Measurements from ENCODE around the gene POC1A. TPM values are rescaled to one million over a fixed set of nuclear protein-coding genes. Genes with fewer than 3 reads are reported as not detected.

POC1A gene
- total RNA-seq, 1 experiment from 2014 or later = 29.0 TPM

GRCh38 chr3:52172262-52172757 is 18.1 kb upstream of the POC1A start:
- TF ChIP-seq CTCF (conservative IDR thresholded peaks at IDR 0.05) = no peak
- H3K4ac ChIP-seq (ENCODE audit: low read depth, low read length) = no peak overlapping the region
- no peaks in the 10 kb centered on the region for H3K9me3 ChIP-seq (ENCODE audit: control insufficient read depth, low read depth, low read length)
- H3K27ac ChIP-seq (ENCODE audit: insufficient read length, low read depth, low read length) = no peak overlapping the region
- H3T11ph ChIP-seq (ENCODE audit: low read length) = no peak overlapping the region
- no peaks in the 10 kb centered on the region for H3K27me3 ChIP-seq (ENCODE audit: insufficient read depth, low read length)
- H4K20me1 ChIP-seq (ENCODE audit: control insufficient read depth, insufficient read depth, insufficient read length) = no peaks in the 10 kb centered on the region
- H3K9ac ChIP-seq (ENCODE audit: extremely low read depth, insufficient read length, low read length) = no peak overlapping the region
- H2BK15ac ChIP-seq (ENCODE audit: low read depth, low read length) = no peak overlapping the region
- H3K18ac ChIP-seq (ENCODE audit: insufficient read length, low read depth, low read length) = no peak overlapping the region
- H2AK5ac ChIP-seq (ENCODE audit: insufficient read length, low read length) = no peak overlapping the region
- H3K79me1 ChIP-seq (ENCODE audit: insufficient read depth, low read depth, low read length, poor library complexity, severe bottlenecking) = no peaks in the 10 kb centered on the region
- H3K4me2 ChIP-seq (ENCODE audit: insufficient read depth, insufficient read length, low read length) = no peak overlapping the region
- no peaks in the 10 kb centered on the region for H3K79me2 ChIP-seq (ENCODE audit: insufficient read depth, low read length)
- H4K5ac ChIP-seq (ENCODE audit: insufficient read length, low read depth, low read length) = no peak overlapping the region
- H3K9me3 Mint-ChIP-seq = no peaks in the 10 kb centered on the region; a peak in 1 of 5 replicates
- no peaks in the 10 kb centered on the region; the same call in 1 of the 2 replicates for H3K27me3 Mint-ChIP-seq (ENCODE audit: low read depth)
- no peak for DNase-seq
- H3K4me3 Mint-ChIP-seq = no peak overlapping the region
- no peak overlapping the region for H3K56ac ChIP-seq (ENCODE audit: insufficient read length, low read depth, low read length)
- no peaks in the 10 kb centered on the region for H3K23me2 ChIP-seq (ENCODE audit: insufficient read length, low read depth, low read length, poor library complexity, severe bottlenecking)
- WGBS (ENCODE audit: extremely low coverage, insufficient read length, low lambda C conversion rate) = no CpG with 5 or more reads among the region's 5 CpGs
- no peak overlapping the region for H3K23ac ChIP-seq (ENCODE audit: insufficient read length, low read depth, low read length)
- H4K8ac ChIP-seq (replicated peaks; ENCODE audit: insufficient read length, low read depth, low read length) = no peak overlapping the region
- no peak overlapping the region for H2AFZ ChIP-seq (ENCODE audit: low read length)
- no peak overlapping the region for H2BK120ac ChIP-seq (ENCODE audit: low read depth, low read length, poor library complexity, severe bottlenecking)
- no peak overlapping the region for H2BK12ac ChIP-seq (ENCODE audit: insufficient read length, low read depth, low read length)
- H3K14ac ChIP-seq (ENCODE audit: insufficient read depth, low read length) = no peak overlapping the region; the same call in 1 of the 2 replicates
- H3K27ac Mint-ChIP-seq = no peak overlapping the region
- H3K4me1 Mint-ChIP-seq = peaks cover 25 to 26% of the 10 kb centered on the region in 2 experiments
- H3K36me3 Mint-ChIP-seq (ENCODE audit: insufficient read depth in 1 of 3, low read depth in 3 of 3) = no peaks in the 10 kb centered on the region
- H2BK5ac ChIP-seq (ENCODE audit: insufficient read length, low read length) = no peak overlapping the region
- no peak overlapping the region for H4K91ac ChIP-seq (ENCODE audit: insufficient read length, low read depth, low read length)
- H2BK20ac ChIP-seq (ENCODE audit: low read depth, low read length, poor library complexity, severe bottlenecking) = no peak overlapping the region
- H3K4me1 ChIP-seq (ENCODE audit: insufficient read depth, low read length) = peaks cover 3% of the 10 kb centered on the region; the same call in 1 of the 2 replicates

Measured in H9 (cell line).